ENCODE data around the gene SETD7.
A peak's percentile ranks its signal among the peaks of the same experiment; 100 is the strongest.

SETD7 gene

GRCh38 chr4:139556071-139556723 is at the start of gene SETD7:
SETD7 (minus strand) TSS chr4:139556219; CDS start chr4:139556137, 82 bp downstream.
- peak in 1 of 2 donors; percentile 25 for DNase-seq (ENCODE audit: low read depth in 2 of 2)

- no peak for DNase-seq (ENCODE audit: low read depth in 2 of 2)
These were observed 49.5 kb upstream of the SETD7 start for GRCh38 chr4:139605516-139605915.

GRCh38 chr4:139603576-139604410 is 47.8 kb upstream of the SETD7 start:
- DNase-seq (ENCODE audit: low read depth in 2 of 2): no peak

- DNase-seq (ENCODE audit: low read depth in 2 of 2): no peak
These were observed 46.8 kb upstream of the SETD7 start for GRCh38 chr4:139602776-139603360.

- no peak for DNase-seq (ENCODE audit: low read depth in 2 of 2)
These were observed 44.6 kb upstream of the SETD7 start for GRCh38 chr4:139600662-139601061.

GRCh38 chr4:139599594-139600374 is 43.8 kb upstream of the SETD7 start:
- no peak for DNase-seq (ENCODE audit: low read depth in 2 of 2)

GRCh38 chr4:139599076-139599475 is 43.1 kb upstream of the SETD7 start:
- DNase-seq (ENCODE audit: low read depth in 2 of 2): no peak

- DNase-seq (ENCODE audit: low read depth in 2 of 2): no peak
These were observed 40.8 kb upstream of the SETD7 start for GRCh38 chr4:139596684-139597279.

- no peak for DNase-seq (ENCODE audit: low read depth in 2 of 2)
These were observed 40.1 kb upstream of the SETD7 start for GRCh38 chr4:139596034-139596683.

GRCh38 chr4:139594591-139595185 is 38.7 kb upstream of the SETD7 start:
- DNase-seq (ENCODE audit: low read depth in 2 of 2): no peak

- no peak for DNase-seq (ENCODE audit: low read depth in 2 of 2)
These were observed 37.1 kb upstream of the SETD7 start for GRCh38 chr4:139593091-139593564.

GRCh38 chr4:139589336-139590018 is 33.5 kb upstream of the SETD7 start:
- no peak for DNase-seq (ENCODE audit: low read depth in 2 of 2)

GRCh38 chr4:139587446-139587845 is 31.4 kb upstream of the SETD7 start:
- no peak for DNase-seq (ENCODE audit: low read depth in 2 of 2)

GRCh38 chr4:139585473-139585872 is 29.5 kb upstream of the SETD7 start:
- no peak for DNase-seq (ENCODE audit: low read depth in 2 of 2)

GRCh38 chr4:139584784-139585183 is 28.8 kb upstream of the SETD7 start:
- DNase-seq (ENCODE audit: low read depth in 2 of 2): no peak

GRCh38 chr4:139584013-139584412 is 28.0 kb upstream of the SETD7 start:
- no peak for DNase-seq (ENCODE audit: low read depth in 2 of 2)

GRCh38 chr4:139582044-139582443 is 26.0 kb upstream of the SETD7 start:
- no peak for DNase-seq (ENCODE audit: low read depth in 2 of 2)

GRCh38 chr4:139581096-139581495 is 25.1 kb upstream of the SETD7 start:
- no peak for DNase-seq (ENCODE audit: low read depth in 2 of 2)

- DNase-seq (ENCODE audit: low read depth in 2 of 2): no peak
These were observed 20.2 kb upstream of the SETD7 start for GRCh38 chr4:139576219-139576618.

GRCh38 chr4:139575072-139575471 is 19.1 kb upstream of the SETD7 start:
- no peak for DNase-seq (ENCODE audit: low read depth in 2 of 2)
